H1 (cell line): Measurements from ENCODE around the gene C9. TPM values are rescaled to one million over a fixed set of nuclear protein-coding genes. Genes with fewer than 3 reads are reported as not detected.

Experiments used
- CTCF ChIA-PET: fragments of 300-600 bp; sonication (Branson Sonifier 250); formaldehyde crosslinking; loops from one replicate; lab custom pipeline; 2021; ENCODE audit not compliant: partially characterized antibody; lab: Charles Lee
- POLR2A ChIA-PET: fragments of 300-600 bp; sonication (Branson Sonifier 250); formaldehyde crosslinking; loops from one replicate; lab custom pipeline; 2021; ENCODE audit warnings: inconsistent platforms; ENCODE audit not compliant: partially characterized antibody; lab: Charles Lee
- DNase-seq, 2 experiments: peaks; one replicate each; pipeline versions ENCODE4 v3.0.0 to v3.0.0-alpha.2; 2010 to 2022; ENCODE audit warnings: low spot score in 2 of 2, low read depth in 1 of 2, mixed read lengths in 1 of 2
- FAIRE-seq: peaks from 2 replicates; lab custom pipeline; 2011; peaks lifted over from hg19 to GRCh38; lab: Jason Lieb, UNC
- H2AFZ ChIP-seq: 2 replicates; pipeline ENCODE4 v1.8.1; 2012; ENCODE audit warnings: low read length, inconsistent platforms
- H2AK5ac ChIP-seq: 2 replicates; pipeline ENCODE4 v1.6.1; 2013; ENCODE audit warnings: low read depth, low read length
- H2BK120ac ChIP-seq: replicated peaks from 2 replicates; pipeline ENCODE3; 2013; ENCODE audit warnings: low read depth, low read length, inconsistent platforms
- H2BK12ac ChIP-seq: 2 replicates; pipeline ENCODE4 v1.6.1; 2013; ENCODE audit warnings: low read depth, low read length
- H2BK15ac ChIP-seq: 2 replicates; pipeline ENCODE4 v1.6.1; 2013; ENCODE audit warnings: low read length
- H2BK20ac ChIP-seq: 2 replicates; pipeline ENCODE4 v1.6.1; 2013; ENCODE audit warnings: low read length
- H2BK5ac ChIP-seq: 2 replicates; pipeline ENCODE4 v1.6.1; 2013; ENCODE audit warnings: low read depth, low read length
- H3K14ac ChIP-seq: 2 replicates; pipeline ENCODE4 v1.6.1; 2013; ENCODE audit warnings: inconsistent platforms; ENCODE audit not compliant: insufficient read length
- H3K18ac ChIP-seq: 2 replicates; pipeline ENCODE4 v1.6.1; 2013; ENCODE audit warnings: low read length; ENCODE audit errors: extremely low read depth
- H3K23ac ChIP-seq: 2 replicates; pipeline ENCODE4 v1.6.1; 2013; ENCODE audit warnings: inconsistent platforms; ENCODE audit not compliant: insufficient read length
- H3K23me2 ChIP-seq: 2 replicates; pipeline ENCODE4 v1.6.1; 2013; ENCODE audit warnings: low read depth, low read length
- H3K27ac ChIP-seq: 2 replicates; pipeline ENCODE4 v1.6.1; 2011; ENCODE audit warnings: low read depth, low read length, inconsistent platforms
- H3K27me3 ChIP-seq, 4 experiments: replicated peaks in 1 of 4; 1 replicate in 1 of 4; 2 replicates in 3 of 4; pipeline versions ENCODE4 v1.6.1 to v1.8.1; 2011 to 2013; ENCODE audit warnings: low read length in 3 of 4, mild to moderate bottlenecking in 3 of 4, inconsistent platforms in 2 of 4, mixed read lengths in 2 of 4, moderate library complexity in 1 of 4; ENCODE audit not compliant: control insufficient read depth in 3 of 4, insufficient read depth in 3 of 4; ENCODE audit errors: extremely low read depth in 1 of 4
- H3K36me3 ChIP-seq, 4 experiments: 2 replicates each; pipeline versions ENCODE4 v1.6.1 to v1.8.1; 2011 to 2013; ENCODE audit warnings: mild to moderate bottlenecking in 4 of 4, low read length in 3 of 4, moderate library complexity in 2 of 4, control low read depth in 1 of 4, inconsistent platforms in 1 of 4; ENCODE audit not compliant: insufficient read depth in 4 of 4, control insufficient read depth in 2 of 4
- H3K4ac ChIP-seq: replicated peaks from 2 replicates; pipeline ENCODE3; 2013; ENCODE audit warnings: low read length, low read depth, mixed read lengths, inconsistent platforms; ENCODE audit not compliant: insufficient read length
- H3K4me1 ChIP-seq, 4 experiments: replicated peaks in 1 of 4; 1 replicate in 1 of 4; 2 replicates in 3 of 4; pipeline versions ENCODE4 v1.6.1 to v1.8.1; 2011 to 2013; ENCODE audit warnings: low read length in 3 of 4, inconsistent platforms in 2 of 4, mixed read lengths in 1 of 4; ENCODE audit not compliant: insufficient read depth in 4 of 4, control insufficient read depth in 3 of 4
- H3K4me2 ChIP-seq, 2 experiments: 2 replicates each; pipeline versions ENCODE4 v1.6.1 to v1.8.1; 2011 to 2013; ENCODE audit warnings: low read depth in 2 of 2, low read length in 2 of 2, control low read depth in 1 of 2, inconsistent platforms in 1 of 2, mild to moderate bottlenecking in 1 of 2; ENCODE audit not compliant: insufficient read depth in 1 of 2
- H3K4me3 ChIP-seq, 4 experiments: fragments of 200-600, 300-600 bp in 1 of 4; sonication (generic), shearing (Covaris generic), sonication (Bioruptor Twin) in 1 of 4; 2 replicates each; pipeline versions ENCODE4 v1.5.1 to v1.8.1; 2011 to 2016; ENCODE audit warnings: low read length in 4 of 4, low read depth in 3 of 4, control low read depth in 2 of 4, inconsistent platforms in 2 of 4, mild to moderate bottlenecking in 2 of 4, mixed read lengths in 1 of 4, moderate library complexity in 1 of 4; ENCODE audit not compliant: insufficient read depth in 2 of 4; ENCODE audit errors: extremely low read depth in 1 of 4
- H3K56ac ChIP-seq: replicated peaks from 2 replicates; pipeline ENCODE3; 2013; ENCODE audit warnings: low read depth, mild to moderate bottlenecking, mixed read lengths, low read length, inconsistent platforms; ENCODE audit not compliant: insufficient read length
- H3K79me1 ChIP-seq: 2 replicates; pipeline ENCODE4 v1.6.1; 2013; ENCODE audit warnings: low read depth, low read length, control low read depth
- H3K79me2 ChIP-seq, 2 experiments: 2 replicates each; pipeline versions ENCODE4 v1.6.1 to v1.8.1; 2012 to 2013; ENCODE audit warnings: low read length in 2 of 2, mild to moderate bottlenecking in 2 of 2, inconsistent platforms in 1 of 2; ENCODE audit not compliant: insufficient read depth in 2 of 2, control insufficient read depth in 1 of 2
- H3K9ac ChIP-seq, 4 experiments: replicated peaks in 1 of 4; 1 replicate in 1 of 4; 2 replicates in 3 of 4; pipeline versions ENCODE4 v1.6.1 to v1.8.1; 2011 to 2013; ENCODE audit warnings: low read depth in 3 of 4, low read length in 3 of 4, control low read depth in 2 of 4, mild to moderate bottlenecking in 2 of 4, moderate library complexity in 2 of 4, inconsistent platforms in 1 of 4; ENCODE audit errors: extremely low read depth in 1 of 4
- H3K9me3 ChIP-seq, 2 experiments: 2 replicates each; pipeline versions ENCODE4 v1.6.1 to v1.8.1; 2012 to 2013; ENCODE audit warnings: mild to moderate bottlenecking in 2 of 2, moderate library complexity in 2 of 2, control low read depth in 1 of 2, inconsistent platforms in 1 of 2, low read depth in 1 of 2, low read length in 1 of 2, mixed read lengths in 1 of 2; ENCODE audit not compliant: insufficient read depth in 2 of 2
- H4K20me1 ChIP-seq, 2 experiments: replicated peaks in 1 of 2; 2 replicates each; pipeline versions ENCODE3 to v1.8.1; 2011 to 2013; ENCODE audit warnings: inconsistent platforms in 2 of 2, low read length in 2 of 2, mild to moderate bottlenecking in 1 of 2; ENCODE audit not compliant: insufficient read depth in 2 of 2, control insufficient read depth in 1 of 2
- H4K5ac ChIP-seq: 2 replicates; pipeline ENCODE4 v1.6.1; 2013; ENCODE audit warnings: low read length, low read depth, mixed read lengths, inconsistent platforms; ENCODE audit not compliant: insufficient read length
- H4K8ac ChIP-seq: 2 replicates; pipeline ENCODE4 v1.8.0; 2013; ENCODE audit warnings: mild to moderate bottlenecking, moderate library complexity, low read length, inconsistent platforms; ENCODE audit not compliant: insufficient read depth; ENCODE audit errors: extremely low read depth
- H4K91ac ChIP-seq: replicated peaks from 2 replicates; pipeline ENCODE3; 2013; ENCODE audit warnings: low read length, mixed read lengths, inconsistent platforms; ENCODE audit not compliant: insufficient read length
- BCL11A ChIP-seq, 2 experiments: IDR thresholded peaks; one replicate each; pipeline ENCODE4 v1.6.1; 2011; ENCODE audit warnings: low read depth in 2 of 2, low read length in 2 of 2, mild to moderate bottlenecking in 2 of 2
- BRCA1 ChIP-seq: IDR thresholded peaks from 2 replicates; pipeline ENCODE4 v1.6.1; 2012; ENCODE audit warnings: low read depth, low read length, improper control_type of control experiment
- CBX5 ChIP-seq: fragments of 300-800, 300-1000 bp; sonication (generic); IDR thresholded peaks from 2 replicates; pipeline ENCODE4 v1.7.1; 2016; ENCODE audit warnings: antibody characterized with exemption, low read length, low read depth
- CBX8 ChIP-seq: fragments of 300-800, 300-1000 bp; sonication (generic); IDR thresholded peaks from 2 replicates; pipeline ENCODE4 v1.7.1; 2016; ENCODE audit warnings: low read depth, low read length, borderline replicate concordance
- CREB1 ChIP-seq: IDR thresholded peaks from 2 replicates; pipeline ENCODE4 v1.6.1; 2012; ENCODE audit warnings: inconsistent platforms
- EGR1 ChIP-seq: IDR thresholded peaks from 2 replicates; pipeline ENCODE4 v1.6.1; 2011; ENCODE audit warnings: low read depth, low read length, borderline replicate concordance
- GABPA ChIP-seq: IDR thresholded peaks from 2 replicates; pipeline ENCODE4 v1.6.1; 2011; ENCODE audit warnings: mild to moderate bottlenecking, low read length, moderate library complexity, borderline replicate concordance; ENCODE audit not compliant: insufficient read depth
- GTF2F1 ChIP-seq: IDR thresholded peaks from 2 replicates; pipeline ENCODE4 v1.6.1; 2012; ENCODE audit warnings: low read depth, low read length, improper control_type of control experiment, borderline replicate concordance
- JUND ChIP-seq: IDR thresholded peaks from 2 replicates; pipeline ENCODE4 v1.6.1; 2011; ENCODE audit warnings: mild to moderate bottlenecking, improper control_type of control experiment, low read length
- POLR2A ChIP-seq, 2 experiments: IDR thresholded peaks; 1 replicate in 1 of 2; 2 replicates in 1 of 2; pipeline ENCODE4 v1.6.1; 2011; ENCODE audit warnings: low read depth in 2 of 2, low read length in 2 of 2, mild to moderate bottlenecking in 2 of 2; ENCODE audit errors: control extremely low read depth in 1 of 2
- SRF ChIP-seq: IDR thresholded peaks from 2 replicates; pipeline ENCODE4 v1.6.1; 2011; ENCODE audit warnings: mild to moderate bottlenecking, low read depth, low read length, moderate library complexity
- TAF1 ChIP-seq: IDR thresholded peaks from 2 replicates; pipeline ENCODE4 v1.6.1; 2011; ENCODE audit warnings: mild to moderate bottlenecking, low read depth, low read length
- YY1 ChIP-seq: IDR thresholded peaks from 2 replicates; pipeline ENCODE4 v1.6.1; 2011; ENCODE audit warnings: low read depth, mild to moderate bottlenecking, low read length
- WGBS, 2 experiments: shearing (Covaris generic) in 1 of 2; methylation state at CpG; one replicate each; pipeline versions ENCODE4 v1.1.6 to v1.1.7; 2013 to 2015; ENCODE audit warnings: low lambda C conversion rate in 2 of 2, mixed read lengths in 2 of 2, inconsistent platforms in 1 of 2, low coverage in 1 of 2, missing lambda C conversion rate in 1 of 2; ENCODE audit not compliant: insufficient replicate concordance in 2 of 2, insufficient coverage in 1 of 2, insufficient read length in 1 of 2; ENCODE audit errors: extremely low coverage in 1 of 2, missing lambda C conversion rate in 1 of 2; 5-methylcytosine and 5-hydroxymethylcytosine counted together
- polyA plus RNA-seq, 7 experiments: library from polyadenylated mRNA; depleted of rRNA in 3 of 7; stranded (reverse) in 5 of 7; unstranded in 2 of 7; fragments of >200 nt in 5 of 7; fragments of 200-250 nt in 2 of 7; gene quantifications; 1 replicate in 5 of 7; 2 replicates in 1 of 7; 4 replicates in 1 of 7; pipeline versions ENCODE4 v1.2.1 to v1.2.3, GENCODE V29; 2011 to 2013; ENCODE audit warnings: missing spikeins in 2 of 7, mixed read lengths in 2 of 7
- total RNA-seq: library from RNA; stranded (reverse); fragmentation: NEBNext Ultra II Directional; extraction: Animal tissue kit (Norgen Biotek cat#: 25700); gene quantifications from 2 replicates; pipeline ENCODE4 v1.2.1, GENCODE V29; 2021
- TF ChIP-seq, protein P1 (sequence below): IDR thresholded peaks from 2 replicates; pipeline ENCODE4 v1.6.1; 2012; ENCODE audit warnings: inconsistent platforms

The C9 gene
- total and polyA plus RNA-seq, 2 of the 8 experiments (the other 6 are each of a cell fraction or from before 2014, with no cell fraction given) = not detected

GRCh38 chr5:39355324-39355723 is 9.0 kb downstream of the C9 start:
- no peaks in the 10 kb centered on the region for H3K23me2 ChIP-seq
- H3K36me3 ChIP-seq = no peaks in the 10 kb centered on the region
- H2BK12ac ChIP-seq = no peak overlapping the region
- H3K56ac ChIP-seq = no peak overlapping the region
- no peak overlapping the region for H2BK15ac ChIP-seq
- POLR2A ChIA-PET = no interaction called here
- no peak overlapping the region for H2BK20ac ChIP-seq
- no peak overlapping the region for H2AK5ac ChIP-seq
- H3K79me1 ChIP-seq = no peaks in the 10 kb centered on the region
- peaks cover 8 to 11% of the 10 kb centered on the region in 2 experiments; a peak in 3 of 4 replicates for H3K9me3 ChIP-seq
- H3K14ac ChIP-seq = no peak overlapping the region
- H3K4me2 ChIP-seq = no peak overlapping the region
- no peak overlapping the region for H3K27ac ChIP-seq
- no peak overlapping the region for H3K4me3 ChIP-seq
- no peak overlapping the region for H4K5ac ChIP-seq
- 91% methylated on average over 3 of the region's 3 CpGs; no CpG with 5 or more reads in 1 of the 2 experiments for WGBS, 2 experiments
- no peak for FAIRE-seq
- no peaks in the 10 kb centered on the region for H3K4me1 ChIP-seq
- no peaks in the 10 kb centered on the region for H4K20me1 ChIP-seq
- no peak overlapping the region for H2BK5ac ChIP-seq
- no peak overlapping the region for H3K18ac ChIP-seq
- no peak overlapping the region for H2AFZ ChIP-seq
- CTCF ChIA-PET = interaction anchor here (2.5 kb wide), 1 partner anchor 21 kb away, joined by 9 read pairs; no protein-coding TSS in a partner anchor
- no peaks in the 10 kb centered on the region for H3K27me3 ChIP-seq
- H4K91ac ChIP-seq = no peak overlapping the region
- no peak overlapping the region for H3K4ac ChIP-seq
- no peak overlapping the region for H3K9ac ChIP-seq
- DNase-seq = no peak
- no peaks in the 10 kb centered on the region for H3K79me2 ChIP-seq
- no peak overlapping the region for H2BK120ac ChIP-seq
- H3K23ac ChIP-seq = no peak overlapping the region
- no peak overlapping the region for H4K8ac ChIP-seq
- TF ChIP-seq TAF1 (no peak), BCL11A (IDR thresholded peaks at IDR 0.05; ENCODE audit: low read depth in 2 of 2, low read length in 2 of 2) (no peak), CBX8 (no peak), SRF (no peak), JUND (no peak), YY1 (no peak), GABPA (no peak), GTF2F1 (no peak), POLR2A (IDR thresholded peaks at IDR 0.05; ENCODE audit: control extremely low read depth in 1 of 2, low read depth in 2 of 2, low read length in 2 of 2) (no peak), EGR1 (no peak), CBX5 (no peak), BRCA1 (no peak), CREB1 (no peak)
- TF ChIP-seq, protein P1, sequence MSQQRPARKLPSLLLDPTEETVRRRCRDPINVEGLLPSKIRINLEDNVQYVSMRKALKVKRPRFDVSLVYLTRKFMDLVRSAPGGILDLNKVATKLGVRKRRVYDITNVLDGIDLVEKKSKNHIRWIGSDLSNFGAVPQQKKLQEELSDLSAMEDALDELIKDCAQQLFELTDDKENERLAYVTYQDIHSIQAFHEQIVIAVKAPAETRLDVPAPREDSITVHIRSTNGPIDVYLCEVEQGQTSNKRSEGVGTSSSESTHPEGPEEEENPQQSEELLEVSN = no peak
